ENCODE data around the gene KIF6. TPM values are rescaled to one million over a fixed set of nuclear protein-coding genes. Genes with fewer than 3 reads are reported as not detected.

KIF6 gene, protein sequence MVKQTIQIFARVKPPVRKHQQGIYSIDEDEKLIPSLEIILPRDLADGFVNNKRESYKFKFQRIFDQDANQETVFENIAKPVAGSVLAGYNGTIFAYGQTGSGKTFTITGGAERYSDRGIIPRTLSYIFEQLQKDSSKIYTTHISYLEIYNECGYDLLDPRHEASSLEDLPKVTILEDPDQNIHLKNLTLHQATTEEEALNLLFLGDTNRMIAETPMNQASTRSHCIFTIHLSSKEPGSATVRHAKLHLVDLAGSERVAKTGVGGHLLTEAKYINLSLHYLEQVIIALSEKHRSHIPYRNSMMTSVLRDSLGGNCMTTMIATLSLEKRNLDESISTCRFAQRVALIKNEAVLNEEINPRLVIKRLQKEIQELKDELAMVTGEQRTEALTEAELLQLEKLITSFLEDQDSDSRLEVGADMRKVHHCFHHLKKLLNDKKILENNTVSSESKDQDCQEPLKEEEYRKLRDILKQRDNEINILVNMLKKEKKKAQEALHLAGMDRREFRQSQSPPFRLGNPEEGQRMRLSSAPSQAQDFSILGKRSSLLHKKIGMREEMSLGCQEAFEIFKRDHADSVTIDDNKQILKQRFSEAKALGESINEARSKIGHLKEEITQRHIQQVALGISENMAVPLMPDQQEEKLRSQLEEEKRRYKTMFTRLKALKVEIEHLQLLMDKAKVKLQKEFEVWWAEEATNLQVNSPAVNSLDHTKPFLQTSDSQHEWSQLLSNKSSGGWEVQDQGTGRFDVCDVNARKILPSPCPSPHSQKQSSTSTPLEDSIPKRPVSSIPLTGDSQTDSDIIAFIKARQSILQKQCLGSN
- total RNA-seq, result 2.5 and 2.9 TPM in 2 replicates
- long read RNA-seq, partial matches to known transcripts, result 2 of 5 reads
- long read RNA-seq, other reads (novel, unspliced or antisense), result 3 of 5 reads

DNA sequence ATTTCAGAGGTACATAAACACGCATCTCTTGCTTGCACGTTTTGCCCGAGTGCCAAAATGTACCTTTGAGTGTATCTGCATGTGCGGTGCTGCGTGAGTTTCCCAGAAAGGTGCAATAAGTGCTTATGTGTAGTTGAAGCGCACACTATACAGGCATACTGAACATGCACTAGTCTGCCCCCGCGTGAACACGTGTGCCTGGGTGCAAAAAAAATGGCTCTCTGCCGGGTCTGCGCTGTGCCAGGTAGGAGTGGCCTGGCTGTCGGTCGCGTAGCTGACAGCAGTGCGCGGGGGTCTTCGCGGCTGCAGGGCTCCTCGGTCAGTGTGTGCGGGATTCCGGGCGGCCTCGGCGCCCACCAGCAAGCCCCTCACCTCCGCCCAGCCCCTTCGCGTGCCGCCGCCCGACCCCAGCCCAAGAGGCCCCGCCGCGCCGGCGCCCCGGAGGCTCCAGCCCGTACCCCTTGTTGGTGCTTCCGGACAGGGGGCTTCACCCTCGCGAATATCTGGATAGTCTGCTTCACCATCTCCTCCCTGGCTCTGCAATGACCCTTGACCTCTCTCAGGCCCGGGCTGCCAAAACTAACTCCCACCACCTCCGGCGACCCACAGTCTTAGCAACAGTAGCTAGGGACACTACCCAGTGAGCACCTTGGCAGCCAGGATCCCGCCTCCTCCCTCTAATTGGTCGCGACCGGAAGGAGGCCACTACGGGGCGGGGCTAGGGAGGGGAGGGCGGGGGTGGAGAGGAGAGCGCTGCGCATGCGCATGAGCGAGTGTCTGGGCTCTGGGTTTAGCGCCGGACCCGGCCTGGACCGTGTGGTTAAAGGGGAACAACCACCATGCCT, at the start of gene KIF6:
Gene KIF6, minus strand, starts transcription at position 622 of the 845 bp plus-strand sequence. Its CDS starts 98 bp downstream, at position 524.
- peak within 1 kb of the TSS; percentile 98 for H3K4me3 Mint-ChIP-seq (ENCODE audit: low read depth)
- H3K36me3 Mint-ChIP-seq (ENCODE audit: insufficient read depth), result no peaks in the 10 kb centered on the region
- TF ChIP-seq, protein P1, sequence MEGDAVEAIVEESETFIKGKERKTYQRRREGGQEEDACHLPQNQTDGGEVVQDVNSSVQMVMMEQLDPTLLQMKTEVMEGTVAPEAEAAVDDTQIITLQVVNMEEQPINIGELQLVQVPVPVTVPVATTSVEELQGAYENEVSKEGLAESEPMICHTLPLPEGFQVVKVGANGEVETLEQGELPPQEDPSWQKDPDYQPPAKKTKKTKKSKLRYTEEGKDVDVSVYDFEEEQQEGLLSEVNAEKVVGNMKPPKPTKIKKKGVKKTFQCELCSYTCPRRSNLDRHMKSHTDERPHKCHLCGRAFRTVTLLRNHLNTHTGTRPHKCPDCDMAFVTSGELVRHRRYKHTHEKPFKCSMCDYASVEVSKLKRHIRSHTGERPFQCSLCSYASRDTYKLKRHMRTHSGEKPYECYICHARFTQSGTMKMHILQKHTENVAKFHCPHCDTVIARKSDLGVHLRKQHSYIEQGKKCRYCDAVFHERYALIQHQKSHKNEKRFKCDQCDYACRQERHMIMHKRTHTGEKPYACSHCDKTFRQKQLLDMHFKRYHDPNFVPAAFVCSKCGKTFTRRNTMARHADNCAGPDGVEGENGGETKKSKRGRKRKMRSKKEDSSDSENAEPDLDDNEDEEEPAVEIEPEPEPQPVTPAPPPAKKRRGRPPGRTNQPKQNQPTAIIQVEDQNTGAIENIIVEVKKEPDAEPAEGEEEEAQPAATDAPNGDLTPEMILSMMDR (IDR thresholded peaks at IDR 0.05; ENCODE audit: unreplicated experiment), result no peak
- peaks cover 2% of the 10 kb centered on the region for H3K4me1 Mint-ChIP-seq (ENCODE audit: low read depth)
- H3K27ac Mint-ChIP-seq, result peak within 1 kb of the TSS; percentile 91
- H3K27me3 Mint-ChIP-seq, result no peaks in the 10 kb centered on the region
- DNase-seq (ENCODE audit: low spot score, unreplicated experiment), result peak; percentile 89
- no peaks in the 10 kb centered on the region for H3K9me3 Mint-ChIP-seq (ENCODE audit: low read depth)

DNA sequence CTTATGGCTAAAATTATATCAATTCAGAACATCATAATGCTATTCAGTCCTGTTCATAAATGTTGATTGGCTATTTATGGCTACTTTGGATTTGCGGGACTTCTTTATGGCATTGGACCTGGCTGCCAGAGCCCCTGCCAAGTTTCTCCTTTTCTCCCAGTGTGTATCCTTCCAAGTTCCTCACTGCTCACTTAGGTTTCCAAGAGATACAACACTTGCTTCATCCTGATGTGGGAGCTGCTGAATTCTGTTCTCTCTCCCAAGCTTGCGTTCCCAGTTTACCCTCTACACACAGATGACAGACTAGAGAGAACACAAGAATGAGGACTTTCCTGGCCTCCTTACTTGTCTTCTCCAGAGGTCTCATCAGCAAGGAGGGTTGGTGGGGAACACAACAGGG, 48.6 kb upstream of the KIF6 start:
- Mint-ChIP-seq H3K9me3 (ENCODE audit: low read depth) (no peaks in the 10 kb centered on the region), H3K27ac (no peak overlapping the region), H3K36me3 (ENCODE audit: insufficient read depth) (no peaks in the 10 kb centered on the region), H3K4me3 (ENCODE audit: low read depth) (no peak overlapping the region), H3K4me1 (ENCODE audit: low read depth) (no peaks in the 10 kb centered on the region), H3K27me3 (peaks cover 5% of the 10 kb centered on the region)
- DNase-seq (ENCODE audit: low spot score, unreplicated experiment), result no peak
- TF ChIP-seq, protein P1 (IDR thresholded peaks at IDR 0.05; ENCODE audit: unreplicated experiment), result no peak

DNA sequence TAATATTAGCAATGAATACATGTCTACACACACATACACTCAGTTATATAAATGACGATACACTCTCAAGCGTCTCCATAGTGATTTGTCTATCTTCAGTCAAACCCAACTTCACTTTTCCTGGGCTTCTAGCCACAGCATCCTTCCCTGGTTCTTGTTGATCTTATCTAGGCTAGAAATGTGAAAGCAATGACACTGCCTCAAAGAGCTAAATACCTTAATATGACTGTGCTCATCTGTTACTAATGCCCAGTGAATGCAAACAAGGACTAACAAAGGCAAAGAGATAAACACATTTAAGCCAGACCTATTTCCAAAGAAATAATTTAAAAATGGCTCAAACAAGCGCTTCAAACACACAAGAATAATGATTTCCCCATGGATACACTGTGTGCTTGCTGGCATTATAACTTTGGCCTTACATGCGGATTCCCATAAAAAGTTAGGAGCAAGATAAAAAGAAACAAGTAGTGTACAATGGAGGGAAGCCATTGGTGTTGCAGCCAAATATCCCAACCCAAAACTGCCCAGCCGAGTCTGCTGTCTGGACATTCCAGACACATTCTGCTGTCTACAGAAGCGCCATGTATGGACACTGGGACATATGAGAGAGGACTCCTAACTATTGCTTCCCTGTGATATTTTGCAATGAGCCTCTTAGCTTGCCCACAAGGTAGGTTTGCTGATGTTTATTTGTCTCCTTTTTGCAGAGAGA, 47.5 kb upstream of the KIF6 start:
- Mint-ChIP-seq H3K27me3 (peaks cover 5% of the 10 kb centered on the region), H3K9me3 (ENCODE audit: low read depth) (no peaks in the 10 kb centered on the region), H3K4me1 (ENCODE audit: low read depth) (no peaks in the 10 kb centered on the region), H3K4me3 (ENCODE audit: low read depth) (no peak overlapping the region), H3K27ac (no peak overlapping the region), H3K36me3 (ENCODE audit: insufficient read depth) (no peaks in the 10 kb centered on the region)
- TF ChIP-seq, protein P1 (IDR thresholded peaks at IDR 0.05; ENCODE audit: unreplicated experiment), result no peak
- DNase-seq (ENCODE audit: low spot score, unreplicated experiment), result no peak

DNA sequence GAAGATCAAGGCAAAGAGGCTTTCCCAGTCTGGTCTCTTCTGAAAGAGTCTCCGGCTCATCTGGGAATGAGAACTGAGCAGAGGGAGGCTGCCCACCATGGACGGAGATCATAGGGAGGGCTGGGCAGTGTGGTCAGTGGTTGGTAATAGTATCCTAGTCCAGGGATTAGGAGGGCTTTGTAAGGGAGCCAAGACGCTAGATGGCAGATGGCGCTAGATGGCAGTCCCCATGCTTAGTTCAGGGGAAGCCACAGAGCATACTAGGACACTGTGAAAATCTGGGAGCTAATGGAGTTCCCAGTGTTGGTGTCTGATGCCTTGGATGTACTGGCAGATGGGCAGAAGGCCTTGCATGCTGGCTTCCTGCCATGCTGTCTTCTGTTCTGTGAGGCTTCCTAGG, 45.2 kb upstream of the KIF6 start:
- H3K4me3 Mint-ChIP-seq (ENCODE audit: low read depth), result no peak overlapping the region
- no peaks in the 10 kb centered on the region for H3K4me1 Mint-ChIP-seq (ENCODE audit: low read depth)

More for the DNA sequence above, 45.2 kb upstream of the KIF6 start:
- TF ChIP-seq, protein P1 (IDR thresholded peaks at IDR 0.05; ENCODE audit: unreplicated experiment), result no peak
- no peaks in the 10 kb centered on the region for H3K9me3 Mint-ChIP-seq (ENCODE audit: low read depth)
- H3K27me3 Mint-ChIP-seq, result peaks cover 5% of the 10 kb centered on the region
- no peaks in the 10 kb centered on the region for H3K36me3 Mint-ChIP-seq (ENCODE audit: insufficient read depth)
- H3K27ac Mint-ChIP-seq, result no peak overlapping the region
- no peak for DNase-seq (ENCODE audit: low spot score, unreplicated experiment)

All from progenitor cell of endocrine pancreas (in vitro differentiated cells).